NCI-H510A (cell line): Measurements from ENCODE around the gene FBXL5.

Experiments
- DNase-seq: peaks from one replicate; lab custom pipeline; 2025; lab: John Stamatoyannopoulos, UW

Gene FBXL5

DNA sequence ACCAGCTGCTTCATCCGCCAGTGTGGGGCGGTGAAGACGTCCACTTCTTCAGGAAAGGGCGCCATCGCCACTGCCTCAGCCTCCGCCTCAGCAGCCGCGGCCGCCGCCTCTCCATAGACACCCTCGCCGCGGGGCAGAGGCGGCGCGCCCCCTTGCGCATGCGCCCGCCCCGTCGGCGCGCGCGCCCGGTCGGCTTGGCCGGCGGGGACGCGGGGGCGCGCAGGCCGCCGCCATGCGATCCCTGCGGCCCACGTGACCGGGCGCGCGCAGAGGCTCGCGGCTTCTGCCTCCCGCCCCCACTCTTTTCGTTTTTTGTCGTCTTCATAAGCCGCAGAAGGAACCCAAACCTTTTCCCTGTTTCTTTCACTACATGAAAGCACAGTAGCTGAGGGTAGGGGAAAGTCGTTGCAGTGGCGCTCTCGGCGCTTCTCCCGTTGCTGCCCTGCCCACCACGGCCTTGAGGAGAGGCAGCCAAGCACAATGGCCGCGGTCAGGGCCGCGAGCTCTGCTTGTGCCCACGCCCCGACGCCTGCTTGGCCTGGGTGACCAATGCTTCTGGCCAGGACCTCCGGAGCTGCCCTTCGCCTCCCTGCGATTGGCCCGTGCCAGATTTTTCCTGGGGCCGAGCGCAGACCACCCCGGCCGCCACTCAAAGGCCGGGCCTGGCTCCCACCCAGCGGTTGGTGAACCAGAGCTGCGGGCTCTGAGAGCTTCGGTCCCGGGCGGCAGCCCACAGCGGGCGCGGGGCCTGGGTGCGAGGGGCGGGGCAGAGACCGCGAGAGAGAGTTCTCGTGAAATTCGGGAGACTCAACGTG lies at the start of gene FBXL5:
FBXL5 (minus strand) TSS at position 135 of the 815 bp plus-strand sequence; CDS start at position 65, 70 bp downstream.
- DNase-seq = peak; percentile 54

DNA sequence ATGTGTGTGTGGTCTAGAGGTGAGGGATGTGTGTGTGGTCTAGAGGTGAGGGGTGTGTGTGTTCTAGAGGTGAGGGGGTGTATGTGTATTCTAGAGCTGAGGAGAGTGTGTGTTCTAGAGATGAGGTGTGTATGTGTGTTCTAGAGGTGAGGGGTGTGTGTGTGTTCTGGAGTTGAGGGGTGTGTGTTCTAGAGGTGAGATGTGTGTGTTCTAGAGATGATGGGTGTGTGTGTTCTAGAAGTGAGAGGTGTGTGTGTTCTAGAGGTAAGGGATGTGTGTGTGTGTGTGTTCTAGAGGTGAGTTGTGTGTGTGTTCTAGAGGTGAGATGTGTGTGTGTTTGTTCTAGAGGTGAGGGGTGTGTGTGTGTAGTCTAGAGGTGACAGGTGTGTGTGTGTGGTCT lies 49.0 kb upstream of the FBXL5 start:
- no peak for DNase-seq

- DNase-seq = no peak
These were observed 48.3 kb upstream of the FBXL5 start for GRCh38 chr4:15703439-15703838.

DNA sequence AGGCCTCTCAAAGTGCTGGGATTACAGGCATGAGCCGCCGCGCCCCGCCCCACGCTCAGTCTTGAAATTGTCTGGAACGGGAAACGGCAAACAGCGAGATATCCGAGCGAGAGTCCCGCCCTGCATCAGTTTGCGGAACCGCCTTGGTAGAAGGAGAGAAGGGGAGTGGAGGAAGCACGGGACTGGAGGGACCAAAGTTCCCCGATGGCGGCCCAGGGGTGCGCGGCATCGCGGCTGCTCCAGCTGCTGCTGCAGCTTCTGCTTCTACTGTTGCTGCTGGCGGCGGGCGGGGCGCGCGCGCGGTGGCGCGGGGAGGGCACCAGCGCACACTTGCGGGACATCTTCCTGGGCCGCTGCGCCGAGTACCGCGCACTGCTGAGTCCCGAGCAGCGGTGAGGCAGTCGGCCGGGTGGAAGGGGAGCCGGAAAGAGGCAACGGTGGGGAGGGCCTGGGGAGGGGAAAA lies 47.8 kb upstream of the FBXL5 start, which contains the start of gene BST1:
BST1 (plus strand) TSS at position 125 of the 463 bp plus-strand sequence; CDS start at position 205, 80 bp downstream.
- no peak for DNase-seq

- no peak for DNase-seq
These were observed 41.7 kb upstream of the FBXL5 start for GRCh38 chr4:15696866-15697265.

- DNase-seq = no peak
These were observed 40.6 kb upstream of the FBXL5 start for GRCh38 chr4:15695729-15696128.

- no peak for DNase-seq
These were observed 40.1 kb upstream of the FBXL5 start for GRCh38 chr4:15695240-15695699.

DNA sequence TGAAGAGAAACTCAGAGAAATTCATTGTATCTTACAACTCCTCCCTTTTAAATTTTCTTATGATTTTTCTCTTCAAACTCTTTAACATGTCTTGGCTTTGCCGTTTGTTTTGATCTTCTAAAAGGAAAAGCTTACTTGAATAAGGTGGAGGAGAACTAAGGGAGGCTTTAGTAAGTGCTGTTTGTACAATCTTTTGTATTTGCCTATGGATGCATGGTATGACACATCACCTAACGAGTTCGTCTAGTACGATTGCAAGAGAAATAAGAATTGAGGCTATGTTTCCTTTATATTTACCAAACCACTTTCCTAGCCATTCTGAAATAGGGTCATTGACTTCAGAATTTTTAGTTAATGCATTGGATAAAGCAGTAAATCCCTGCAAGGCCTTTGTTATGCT lies 39.3 kb upstream of the FBXL5 start:
- no peak for DNase-seq

GRCh38 chr4:15692602-15693001 lies 37.4 kb upstream of the FBXL5 start:
- DNase-seq = no peak

GRCh38 chr4:15691346-15692135 lies 36.4 kb upstream of the FBXL5 start:
- no peak for DNase-seq

- DNase-seq = no peak
These were observed 35.1 kb upstream of the FBXL5 start for GRCh38 chr4:15690020-15690809.

DNA sequence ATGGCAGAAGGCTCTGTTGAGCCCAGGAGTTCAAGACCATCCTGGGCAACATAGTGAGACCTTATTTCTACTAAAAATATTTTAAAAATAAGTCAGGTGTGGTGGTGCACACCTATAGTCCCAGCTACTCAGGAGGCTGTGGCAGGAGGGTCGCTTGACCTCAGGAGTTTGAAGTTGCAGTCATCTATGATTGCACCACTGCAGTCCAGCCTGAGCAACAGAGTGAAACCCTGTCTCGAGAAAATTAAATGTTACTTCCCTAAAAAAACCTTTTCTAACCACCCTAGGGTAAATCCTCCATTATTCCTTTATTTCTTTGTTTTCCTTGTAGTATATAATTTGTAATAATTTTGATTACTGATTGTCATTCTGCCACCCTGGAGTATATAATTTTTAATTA lies 34.4 kb upstream of the FBXL5 start:
- DNase-seq = no peak

- no peak for DNase-seq
These were observed 32.9 kb upstream of the FBXL5 start for GRCh38 chr4:15688051-15688450.

- no peak for DNase-seq
These were observed 29.3 kb upstream of the FBXL5 start for GRCh38 chr4:15684498-15684897.

- no peak for DNase-seq
These were observed 28.0 kb upstream of the FBXL5 start for GRCh38 chr4:15683143-15683495.

DNA sequence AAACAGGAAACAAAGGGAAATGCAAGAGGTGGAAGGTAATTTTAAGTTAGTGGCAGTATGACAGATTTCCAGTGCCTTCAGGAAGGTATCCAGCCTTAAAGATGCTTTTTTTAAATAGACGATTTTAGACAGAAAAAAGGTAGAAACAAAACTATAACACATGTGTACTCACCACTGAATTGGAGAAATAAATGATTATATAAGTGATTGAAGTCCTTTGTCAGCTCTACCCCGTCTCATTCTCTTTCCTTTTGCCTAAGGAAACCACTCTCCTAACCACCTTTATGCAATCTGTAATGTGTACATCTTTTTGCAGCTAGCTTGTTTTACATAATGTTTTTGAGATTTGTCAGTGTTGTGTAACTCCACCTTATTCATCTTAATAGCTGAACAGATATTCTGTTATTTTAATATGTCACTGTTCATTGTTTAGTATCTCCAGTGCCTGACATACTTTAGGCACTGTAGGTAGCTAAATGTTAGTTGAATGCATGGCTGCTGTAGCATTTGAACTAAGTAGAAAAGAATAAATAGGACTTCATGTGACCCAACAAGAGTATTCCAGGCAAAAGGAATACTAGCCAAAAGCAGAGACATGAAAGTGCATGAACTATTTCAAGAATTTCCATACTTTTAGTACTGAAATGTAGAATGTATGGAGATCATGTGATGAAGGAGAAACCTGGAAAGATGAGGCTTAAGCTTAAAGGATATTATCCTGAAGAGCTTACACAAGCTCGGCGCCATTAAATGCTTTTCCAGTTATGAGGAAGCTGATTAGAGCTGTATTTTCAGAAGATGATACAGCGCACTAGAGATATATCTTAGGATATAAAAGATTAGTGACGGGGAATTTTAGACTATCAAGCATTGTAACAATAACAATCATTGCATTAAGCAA lies 27.3 kb upstream of the FBXL5 start:
- no peak for DNase-seq

DNA sequence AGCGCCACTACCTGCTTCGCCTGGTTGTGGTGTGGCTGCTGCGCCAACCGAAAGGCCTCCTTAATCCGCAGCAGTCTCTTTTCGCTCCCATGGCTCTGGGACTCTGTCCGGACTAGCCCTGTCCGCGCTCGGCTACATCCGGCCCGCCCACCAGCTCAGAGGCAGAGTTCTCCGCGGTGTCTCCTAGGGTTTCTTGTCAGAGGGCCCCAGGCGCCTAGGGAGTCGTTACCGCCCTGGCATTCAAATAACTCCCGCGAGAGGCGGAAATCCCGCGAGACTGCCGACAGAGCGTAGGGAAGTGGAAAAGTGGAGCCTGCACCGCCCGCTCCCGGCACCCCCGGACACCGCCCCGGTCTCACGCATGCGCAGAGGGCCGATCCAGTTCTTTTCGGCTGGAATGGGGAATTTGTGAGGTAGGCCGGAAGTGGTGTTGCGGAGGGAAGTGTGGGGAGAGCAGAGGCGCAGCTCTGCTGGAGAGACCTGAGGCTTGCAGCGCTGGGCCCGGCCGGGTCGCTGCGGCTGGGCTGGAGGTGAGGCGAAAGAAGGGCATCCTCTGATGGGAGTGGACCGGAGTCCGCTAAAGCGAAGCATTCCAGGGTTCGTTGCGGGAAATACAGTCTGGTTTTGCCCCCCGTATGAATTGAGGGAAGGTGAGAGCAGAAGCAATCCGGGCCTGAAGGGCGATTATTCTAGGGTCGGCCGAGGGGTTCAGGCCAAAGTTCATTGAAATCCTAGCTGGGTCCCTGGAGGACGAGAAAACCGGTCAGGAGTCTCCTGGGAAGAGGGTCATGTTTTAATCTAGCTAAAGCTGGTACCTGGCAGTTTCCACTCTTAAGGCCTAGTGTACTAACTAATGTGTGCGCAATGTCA lies 26.4 kb upstream of the FBXL5 start, which contains the start of gene FAM200B:
FAM200B (plus strand) TSS at position 456 of the 870 bp plus-strand sequence. CDS start 5,151 bp downstream, outside the sequence.
- DNase-seq = peak; percentile 83

GRCh38 chr4:15681067-15681371 lies 25.9 kb upstream of the FBXL5 start:
- DNase-seq = no peak

DNA sequence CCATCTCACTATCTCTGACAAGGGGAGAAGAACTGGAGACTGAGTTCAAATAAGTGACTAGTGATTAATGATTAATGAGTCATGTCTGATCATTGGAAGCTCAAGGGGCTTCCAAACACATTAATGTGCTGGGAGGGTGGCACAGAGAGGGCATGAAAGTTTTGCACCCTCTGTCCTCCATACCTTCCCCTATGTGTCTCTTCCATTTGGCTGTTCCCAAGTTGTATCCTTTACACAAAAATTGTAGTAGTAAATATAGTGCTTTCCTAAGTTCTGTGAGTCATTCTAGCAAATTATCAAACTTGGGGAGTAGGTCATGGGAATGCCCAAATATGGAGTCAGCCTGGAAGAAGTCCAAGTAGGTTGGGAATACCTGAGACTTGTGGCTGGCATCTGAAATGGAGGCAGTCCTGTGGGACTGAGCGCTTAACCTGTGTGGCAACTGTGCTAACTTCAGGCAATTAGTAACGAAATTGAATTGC lies 22.4 kb upstream of the FBXL5 start:
- DNase-seq = no peak

- DNase-seq = no peak
These were observed 21.7 kb upstream of the FBXL5 start for GRCh38 chr4:15676899-15677298.
